Measurements from ENCODE around the gene SLC35F5. TPM values are rescaled to one million over a fixed set of nuclear protein-coding genes. Genes with fewer than 3 reads are reported as not detected.

Gene SLC35F5
- polyA plus RNA-seq, 1 experiment, result 52.4 TPM

DNA sequence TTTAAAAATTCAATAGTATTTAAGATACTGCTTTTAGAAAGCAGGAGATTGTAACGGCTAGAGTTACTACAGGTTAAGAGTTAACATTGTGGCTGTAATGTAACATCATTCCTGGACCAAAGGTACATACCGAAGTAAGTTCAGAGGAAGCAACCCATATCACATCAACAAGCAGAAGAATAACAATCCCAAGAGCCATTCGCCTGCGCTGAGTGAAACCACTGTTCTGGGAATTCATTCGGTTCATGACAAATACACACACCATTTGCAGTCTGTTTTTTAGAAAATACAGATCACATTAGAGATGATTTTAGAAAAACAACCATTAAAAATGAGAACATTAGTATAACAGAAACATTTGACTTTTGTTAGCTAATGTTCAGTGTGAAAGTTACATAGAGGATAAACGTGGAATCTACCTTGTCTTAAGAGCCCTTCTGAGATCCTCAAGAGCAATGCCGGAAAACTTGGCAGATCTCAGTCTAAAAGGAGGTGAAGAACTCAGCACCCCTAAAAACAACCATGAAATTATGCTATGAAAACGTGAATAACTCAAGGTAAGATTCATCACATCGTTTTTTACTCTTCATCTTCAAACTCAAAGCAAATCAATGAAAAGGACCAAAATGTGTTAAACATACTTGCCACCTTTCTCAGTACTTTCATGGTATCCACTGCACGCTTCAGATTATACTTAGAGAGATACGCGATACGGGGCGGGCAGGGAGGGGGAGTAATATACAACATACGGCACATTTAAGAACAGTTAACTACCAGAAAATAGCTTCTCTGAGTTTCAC, 1.2 kb downstream of the SLC35F5 start:
- ChIA-PET CTCF (interaction anchor here (0.6 kb wide), 1 partner anchor 117 kb away, joined by 3 read pairs; no protein-coding TSS in a partner anchor), POLR2A (interaction anchor here (1.0 to 1.7 kb wide), 2 partner anchors 135 to 139 kb away, joined by 3 to 9 read pairs; partner anchors contain the start of gene ACTR3)
- Histone ChIP-seq H3K27me3 (ENCODE audit: control insufficient read depth, insufficient read depth, low read length) (no peaks in the 10 kb centered on the region), H3K36me3 (ENCODE audit: control insufficient read depth, insufficient read depth, low read length) (peaks cover 2% of the 10 kb centered on the region; the same call in 1 of the 2 replicates), H3K4me3 (ENCODE audit: low read depth, low read length) (peak overlapping the region; percentile 97)
- no peak for DNase-seq (ENCODE audit: low read depth)
- TF ChIP-seq CTCF (IDR thresholded peaks at IDR 0.05; ENCODE audit: insufficient read depth, low read depth, low read length), result no peak

GRCh38 chr2:113754160-113754559, 2.3 kb downstream of the SLC35F5 start:
- ChIA-PET CTCF (interaction anchor here (0.6 kb wide), 1 partner anchor 47 kb away, joined by 3 read pairs; no protein-coding TSS in a partner anchor), POLR2A (no interaction called here)
- Histone ChIP-seq H3K36me3 (ENCODE audit: control insufficient read depth, insufficient read depth, low read length) (peaks cover 2% of the 10 kb centered on the region; the same call in 1 of the 2 replicates), H3K27me3 (ENCODE audit: control insufficient read depth, insufficient read depth, low read length) (no peaks in the 10 kb centered on the region), H3K4me3 (ENCODE audit: low read depth, low read length) (peak overlapping the region; percentile 97; the same call in 1 of the 2 replicates)
- no peak for TF ChIP-seq CTCF (IDR thresholded peaks at IDR 0.05; ENCODE audit: insufficient read depth, low read depth, low read length)
- DNase-seq (ENCODE audit: low read depth), result no peak

DNA sequence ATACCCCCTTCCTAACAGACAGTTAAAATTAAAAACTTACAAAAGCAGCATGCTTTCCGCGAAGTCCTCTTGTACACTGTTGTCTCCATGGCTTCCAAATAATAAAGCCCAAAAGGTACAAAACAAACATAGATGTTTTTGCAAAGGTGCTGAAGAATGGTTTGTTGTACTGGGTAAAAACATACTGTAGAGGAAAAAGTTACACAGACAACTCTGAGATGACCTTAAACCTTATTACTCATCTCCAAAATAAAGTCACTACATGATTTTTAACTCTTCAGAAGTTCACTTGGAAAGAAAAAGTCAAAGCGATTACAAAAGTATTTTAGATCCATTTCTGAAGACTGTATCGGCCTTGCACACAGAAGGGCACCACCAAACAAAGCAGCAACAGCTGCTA, 6.1 kb downstream of the SLC35F5 start:
- no peak for DNase-seq (ENCODE audit: low read depth)
- TF ChIP-seq CTCF (IDR thresholded peaks at IDR 0.05; ENCODE audit: insufficient read depth, low read depth, low read length), result no peak
- CTCF ChIA-PET, result no interaction called here
- peaks cover 4% of the 10 kb centered on the region; the same call in 1 of the 2 replicates for H3K36me3 ChIP-seq (ENCODE audit: control insufficient read depth, insufficient read depth, low read length)
- no peaks in the 10 kb centered on the region for H3K27me3 ChIP-seq (ENCODE audit: control insufficient read depth, insufficient read depth, low read length)
- POLR2A ChIA-PET, result no interaction called here
- no peak overlapping the region for H3K4me3 ChIP-seq (ENCODE audit: low read depth, low read length)

DNA sequence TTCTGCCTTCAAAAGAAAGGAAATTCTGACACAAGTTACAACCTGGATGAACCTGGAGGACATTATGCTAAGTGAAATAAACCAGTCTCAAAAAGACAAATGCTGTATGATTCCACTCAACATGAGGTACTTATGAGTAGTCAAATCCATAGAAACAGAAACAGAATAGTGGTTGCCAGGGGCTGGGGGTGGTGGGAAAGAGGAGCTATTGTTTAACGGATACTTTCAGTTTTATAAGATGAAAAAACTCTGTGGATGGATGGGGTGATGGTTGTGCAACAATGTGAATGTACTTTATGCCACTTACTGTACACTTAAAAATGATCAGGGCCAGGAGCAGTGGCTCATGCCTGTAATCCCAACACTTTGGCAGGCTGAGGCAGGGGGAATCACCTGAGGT, 15.4 kb downstream of the SLC35F5 start:
- ChIA-PET POLR2A (no interaction called here), CTCF (no interaction called here)
- H3K36me3 ChIP-seq (ENCODE audit: control insufficient read depth, insufficient read depth, low read length), result peaks cover 5% of the 10 kb centered on the region
- DNase-seq (ENCODE audit: low read depth), result no peak
- no peak for TF ChIP-seq CTCF (IDR thresholded peaks at IDR 0.05; ENCODE audit: insufficient read depth, low read depth, low read length)
- no peaks in the 10 kb centered on the region for H3K27me3 ChIP-seq (ENCODE audit: control insufficient read depth, insufficient read depth, low read length)
- no peak overlapping the region for H3K4me3 ChIP-seq (ENCODE audit: low read depth, low read length)

DNA sequence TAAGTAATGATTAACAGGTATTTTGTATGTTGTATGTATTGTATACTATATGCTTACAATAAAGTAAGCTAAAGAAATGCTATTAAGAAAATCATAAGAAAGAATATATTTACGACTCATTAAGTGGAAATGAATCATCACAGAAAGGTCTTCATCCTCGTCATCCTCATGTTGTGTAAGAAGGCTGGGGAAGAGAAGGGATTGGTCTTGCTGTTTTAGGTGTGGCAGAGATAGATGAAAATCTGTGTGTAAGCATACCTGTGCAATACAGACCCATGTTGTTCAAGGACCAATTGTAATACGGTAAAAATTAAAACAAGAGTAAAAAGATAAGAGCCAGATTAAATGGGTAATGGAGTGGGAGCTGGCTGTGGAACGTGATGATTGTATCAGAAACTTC, 16.6 kb downstream of the SLC35F5 start:
- Histone ChIP-seq H3K27me3 (ENCODE audit: control insufficient read depth, insufficient read depth, low read length) (no peaks in the 10 kb centered on the region), H3K4me3 (ENCODE audit: low read depth, low read length) (no peak overlapping the region), H3K36me3 (ENCODE audit: control insufficient read depth, insufficient read depth, low read length) (peaks cover 5% of the 10 kb centered on the region)
- POLR2A ChIA-PET, result no interaction called here
- no peak for TF ChIP-seq CTCF (IDR thresholded peaks at IDR 0.05; ENCODE audit: insufficient read depth, low read depth, low read length)
- DNase-seq (ENCODE audit: low read depth), result no peak
- CTCF ChIA-PET, result interaction anchor here (0.6 to 1.2 kb wide), 2 partner anchors 10 to 21 kb away, joined by 3 read pairs; no protein-coding TSS in a partner anchor

Measured in BJ (cell line).